Stimulated activated CD4-positive, alpha-beta T cell treated with anti-CD3 and anti-CD28 coated beads, Interleukin-4, amount 100 ng/mL, for 48 hours (primary cell): ENCODE measurements around the gene ZFAND3.

Source experiments
- DNase-seq, 2 donors: peaks; one replicate each; pipeline ENCODE4 v3.0.0-alpha.2; 2020; ENCODE audit warnings: low read depth in 2 of 2

Gene ZFAND3

DNA sequence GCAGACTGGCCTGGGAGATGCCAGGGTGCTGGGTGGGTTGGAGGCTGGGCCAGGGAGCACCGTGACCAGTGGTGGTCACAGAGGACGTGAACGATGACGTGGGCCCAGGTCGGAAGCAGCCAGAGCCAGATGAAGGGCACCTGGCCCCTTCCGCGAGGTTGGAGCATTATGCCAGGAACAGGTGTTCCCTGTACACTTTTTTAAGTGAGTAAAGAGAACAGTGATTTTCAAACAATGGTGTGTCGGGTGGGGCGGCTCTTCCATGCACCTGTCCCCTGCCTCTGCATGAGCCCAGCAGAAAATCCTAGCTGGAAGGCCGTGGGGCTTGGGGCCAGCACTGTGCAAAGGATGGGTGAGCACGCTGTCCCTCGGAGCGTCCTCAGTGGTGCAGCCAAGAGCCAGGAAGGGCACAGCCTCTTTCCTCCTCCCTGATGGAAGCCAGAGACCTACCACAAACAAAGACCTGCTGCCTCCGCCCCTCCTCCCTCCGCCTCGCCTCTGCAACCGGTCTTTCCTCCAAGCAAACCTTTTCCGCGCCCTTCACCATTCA, 350.5 kb downstream of the ZFAND3 start:
- DNase-seq, result no peak

DNA sequence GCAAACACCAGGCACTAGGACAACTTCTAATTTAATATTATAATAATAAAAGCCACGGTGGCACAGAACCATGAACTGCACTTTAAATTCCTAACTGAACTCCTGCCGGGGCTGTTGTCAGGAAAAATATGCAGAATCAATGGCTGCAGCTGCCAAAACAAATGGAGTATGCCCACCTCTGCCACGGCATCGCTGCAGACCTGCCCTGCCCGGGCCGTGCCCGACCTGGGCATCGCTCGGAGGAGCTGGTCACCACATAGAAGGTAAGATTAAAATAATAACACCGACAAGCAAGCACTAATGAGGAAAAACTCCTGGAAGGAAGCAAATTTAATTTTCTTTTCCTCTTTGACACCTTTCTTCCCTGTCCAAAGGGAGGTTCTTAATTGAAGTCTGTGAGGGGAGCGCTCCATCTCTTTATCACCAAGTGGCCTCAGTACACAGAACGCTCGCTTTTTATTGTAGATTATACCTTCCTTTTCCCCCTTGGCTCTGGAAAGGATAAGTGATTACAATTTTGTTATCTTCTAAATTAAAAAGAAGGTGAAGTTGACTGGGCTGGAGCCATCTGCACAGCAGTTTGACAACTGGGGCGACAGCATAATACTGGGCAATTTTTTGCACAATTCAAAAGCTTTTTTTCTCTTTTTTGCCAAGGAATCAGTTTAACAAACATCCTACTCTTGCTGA, 351.3 kb downstream of the ZFAND3 start:
- no peak for DNase-seq

GRCh38 chr6:38171997-38172738, 352.6 kb downstream of the ZFAND3 start:
- no peak for DNase-seq

DNA sequence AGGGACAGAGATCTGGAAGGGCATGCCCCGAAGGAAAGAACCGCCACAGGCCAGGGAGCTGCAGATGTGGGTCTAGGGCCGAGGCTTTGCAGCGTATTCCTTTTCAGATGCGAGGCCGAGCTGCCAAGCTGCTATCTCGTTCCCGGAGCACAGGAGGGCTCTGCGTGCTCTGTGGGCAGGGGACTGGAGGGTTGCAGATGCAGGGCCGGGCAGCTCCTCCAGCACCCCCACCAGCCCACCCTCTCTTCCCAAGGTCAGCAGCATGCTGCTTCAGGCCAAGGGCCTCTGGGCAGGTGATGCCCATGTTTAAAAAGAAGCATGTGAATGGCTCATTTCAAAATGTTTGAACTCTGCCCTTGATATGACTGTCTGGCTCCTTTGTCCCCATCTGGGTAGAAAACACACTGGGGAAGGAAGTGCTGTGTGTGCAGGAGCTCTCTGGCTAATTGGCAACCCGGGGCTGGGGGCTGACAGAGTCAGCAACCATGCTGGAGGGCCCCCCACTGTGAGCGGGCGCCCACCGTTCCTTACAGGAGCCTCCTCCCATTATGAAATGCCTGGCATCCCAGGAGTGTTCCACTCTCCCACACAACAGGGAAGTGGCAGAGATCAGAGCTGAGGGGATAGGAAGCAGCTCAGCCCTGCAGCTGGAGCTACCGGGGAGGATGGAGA, 353.3 kb downstream of the ZFAND3 start:
- DNase-seq, result no peak

DNA sequence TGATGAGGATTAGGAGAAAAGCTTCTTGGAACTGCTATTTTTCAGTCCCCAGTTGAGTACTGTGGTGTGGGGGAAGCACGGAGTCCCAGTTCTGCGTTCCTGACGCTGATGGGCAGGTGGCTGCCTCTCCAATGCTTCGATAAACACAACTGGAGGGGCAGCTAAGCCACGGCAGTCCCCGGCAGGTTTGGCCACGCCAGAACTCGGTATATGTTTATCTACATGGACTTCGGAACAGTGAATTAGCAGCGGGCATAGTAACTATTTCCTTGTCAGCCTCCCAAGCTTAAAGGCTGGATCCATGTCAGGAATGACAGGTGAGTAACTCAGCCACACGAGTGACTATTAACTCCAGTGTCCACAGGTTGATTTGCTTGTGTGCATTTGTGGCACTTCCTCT, 354.4 kb downstream of the ZFAND3 start:
- DNase-seq, result no peak

- DNase-seq, result no peak
These were observed 354.8 kb downstream of the ZFAND3 start for GRCh38 chr6:38174315-38174714.

DNA sequence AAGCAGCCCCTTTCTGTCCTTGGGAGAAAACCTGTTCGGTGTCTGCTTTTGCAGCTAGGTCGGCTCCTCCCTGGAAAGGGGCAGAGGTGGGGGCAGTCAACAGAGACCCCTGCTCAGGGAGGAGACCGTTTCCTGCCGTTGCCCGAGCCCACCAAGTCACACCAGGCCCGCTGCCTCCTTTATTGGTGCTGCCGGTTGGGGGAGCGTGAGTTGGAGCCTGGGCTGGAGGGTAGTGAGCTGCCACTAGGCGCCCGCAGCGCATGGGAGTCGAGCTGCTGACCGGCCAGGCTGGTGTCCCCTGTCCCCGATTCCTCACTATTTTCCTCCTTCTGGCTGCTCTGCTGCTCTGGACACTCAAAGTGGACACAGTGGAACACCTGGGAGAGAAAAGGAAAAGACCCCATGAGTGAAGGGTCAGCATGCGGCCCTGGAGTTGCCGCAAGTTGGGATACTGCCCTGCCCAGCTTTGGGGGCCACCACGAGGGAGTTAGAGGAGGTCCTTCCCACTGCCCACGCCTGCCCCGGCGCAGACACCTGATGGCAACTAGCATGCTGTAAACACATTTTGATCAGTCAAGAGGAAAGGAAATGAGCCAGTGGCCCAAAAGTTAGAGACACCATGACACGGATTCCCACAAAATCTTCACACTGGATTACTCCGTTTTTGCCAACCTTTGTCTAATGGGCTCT, 355.4 kb downstream of the ZFAND3 start:
- DNase-seq, result no peak

DNA sequence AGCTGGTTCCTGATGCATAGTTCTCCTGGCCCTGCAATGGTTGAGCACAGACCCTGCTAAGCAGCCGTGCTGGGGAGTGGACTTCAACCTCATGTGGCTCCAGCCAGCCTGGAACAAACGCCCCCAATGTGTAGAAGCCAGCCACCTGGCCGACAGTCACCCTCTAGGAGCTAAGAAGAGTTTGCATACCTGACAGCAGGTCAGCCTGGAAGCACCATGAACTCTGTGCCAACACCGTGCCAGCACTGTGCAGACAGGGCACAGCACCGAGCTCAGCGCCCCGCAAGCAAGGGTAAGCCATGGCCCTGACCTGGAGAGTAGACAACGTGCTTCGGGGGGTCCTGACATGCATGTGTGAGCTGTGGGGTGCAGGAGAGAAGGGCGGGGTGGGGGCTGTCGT, 356.3 kb downstream of the ZFAND3 start:
- DNase-seq, result no peak

DNA sequence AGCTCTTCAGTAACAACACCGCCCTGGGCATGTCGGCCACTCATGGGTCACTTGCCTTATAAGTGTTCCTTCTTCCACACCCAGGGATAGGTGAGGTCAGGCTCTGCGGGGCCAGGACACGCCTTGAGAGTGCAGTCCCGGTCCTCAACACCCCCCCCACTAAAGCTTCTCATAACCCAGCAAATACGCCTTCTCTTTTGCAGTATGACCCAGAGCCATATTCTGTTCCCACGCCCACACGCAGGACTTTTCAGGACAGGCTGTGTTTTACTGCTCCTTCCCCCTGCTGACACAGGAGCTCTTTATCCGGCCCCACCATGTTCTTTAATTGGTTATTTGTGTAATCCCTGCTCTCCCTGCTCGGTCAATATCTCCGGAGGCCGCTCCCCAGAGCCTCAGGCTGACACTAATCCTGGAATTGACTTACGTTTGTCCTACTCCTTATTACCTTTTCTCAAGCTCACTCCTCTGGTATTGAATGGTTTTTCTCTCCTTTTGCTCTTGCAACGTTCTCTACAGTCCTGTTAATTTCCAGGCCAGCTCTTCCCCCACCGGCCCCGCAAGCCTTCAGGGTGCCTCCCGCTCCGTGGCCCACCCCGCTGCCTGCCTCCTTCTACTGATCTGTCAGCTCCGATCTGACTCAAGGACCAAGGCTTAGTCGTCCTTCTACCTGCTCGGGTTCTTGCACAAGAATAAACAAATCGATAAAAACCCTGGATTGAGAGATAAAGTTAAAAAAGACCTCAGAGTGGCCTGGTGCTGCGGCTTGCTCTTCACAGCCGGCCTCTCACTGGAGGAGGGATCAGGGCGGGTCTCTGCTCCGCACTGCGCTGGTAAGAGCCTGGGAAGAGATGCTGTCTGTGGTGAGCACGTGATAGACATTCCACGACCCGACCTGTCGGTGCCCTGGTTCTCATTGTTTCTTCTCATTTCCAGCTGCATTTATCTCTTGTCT, 357.5 kb downstream of the ZFAND3 start:
- no peak for DNase-seq

DNA sequence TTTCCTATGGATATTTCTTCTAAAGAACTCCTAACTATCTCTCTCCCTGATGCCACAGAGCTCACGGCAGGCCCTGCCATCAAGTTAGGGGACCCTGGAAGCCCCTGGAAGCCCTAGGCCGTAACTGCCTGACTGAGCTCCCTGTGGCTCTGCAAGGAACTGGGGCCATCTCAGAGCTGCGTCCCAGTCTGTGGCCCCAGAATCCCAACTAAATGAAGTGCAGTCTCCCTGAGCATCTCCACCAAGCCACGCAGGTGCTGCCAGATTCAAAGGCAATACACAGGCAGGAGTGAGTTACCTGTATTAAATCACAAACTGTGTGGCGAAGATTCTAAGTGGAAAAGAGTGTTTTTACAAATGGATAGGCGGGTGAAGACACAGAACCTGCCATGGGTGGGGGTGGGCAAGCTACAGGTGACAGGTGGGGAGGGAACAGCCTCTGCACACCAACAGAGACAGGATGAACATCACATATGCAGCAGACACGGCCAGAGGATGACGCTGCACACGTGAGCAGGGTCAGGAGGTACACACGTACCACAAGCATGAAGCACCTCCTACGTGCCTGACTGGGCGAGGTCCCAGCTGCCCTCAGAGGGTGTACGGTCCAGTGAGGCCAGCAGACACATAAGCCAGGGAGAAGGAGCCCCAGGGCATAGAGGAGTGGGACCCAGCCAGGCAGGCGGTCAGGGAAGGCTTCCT, 358.5 kb downstream of the ZFAND3 start:
- DNase-seq, result no peak

GRCh38 chr6:38178584-38178886, 359.0 kb downstream of the ZFAND3 start:
- no peak for DNase-seq

GRCh38 chr6:38179300-38179699, 359.8 kb downstream of the ZFAND3 start:
- no peak for DNase-seq

GRCh38 chr6:38179794-38180430, 360.4 kb downstream of the ZFAND3 start:
- DNase-seq, result no peak

DNA sequence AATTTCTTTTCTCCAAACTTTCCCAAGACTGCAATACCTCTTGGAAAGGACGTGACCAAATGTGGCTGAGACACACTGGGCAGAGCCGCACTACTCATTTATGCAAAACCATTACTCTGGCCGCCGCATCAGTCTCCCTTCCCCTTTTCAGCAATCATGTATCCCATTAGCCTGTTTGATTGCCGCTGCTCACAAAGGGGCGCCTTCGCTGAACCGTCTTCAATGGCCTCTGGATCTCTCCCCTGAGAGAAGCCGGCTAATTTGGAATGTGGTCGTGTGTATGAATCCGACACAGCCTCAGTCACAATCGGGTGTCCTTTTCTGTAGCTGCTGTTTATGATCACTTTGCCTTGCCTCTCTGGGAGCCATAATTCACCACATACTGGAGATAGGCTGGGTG, 361.1 kb downstream of the ZFAND3 start:
- no peak for DNase-seq

DNA sequence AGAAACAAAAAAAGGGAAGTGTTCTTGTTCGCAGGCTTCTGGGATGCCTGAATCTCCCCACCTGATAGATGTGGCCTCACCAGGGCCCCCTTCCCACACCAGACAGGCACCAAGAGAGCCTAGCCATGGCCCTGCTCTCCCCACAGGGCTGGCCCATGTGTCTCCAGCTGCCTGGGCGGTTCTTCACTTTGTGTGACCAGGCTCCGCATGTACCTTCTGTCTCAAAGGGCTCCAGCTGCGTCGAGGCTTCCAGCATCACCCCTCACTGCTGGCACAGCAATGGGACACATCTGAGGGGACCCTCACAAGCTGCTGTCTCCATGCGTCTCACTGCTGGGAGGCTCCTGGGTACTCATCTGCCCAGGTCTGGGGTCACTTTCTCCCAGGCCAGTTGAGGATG, 362.9 kb downstream of the ZFAND3 start:
- no peak for DNase-seq

- DNase-seq, result no peak
These were observed 364.5 kb downstream of the ZFAND3 start for GRCh38 chr6:38183856-38184584.

GRCh38 chr6:38184585-38185080, 365.1 kb downstream of the ZFAND3 start:
- no peak for DNase-seq

DNA sequence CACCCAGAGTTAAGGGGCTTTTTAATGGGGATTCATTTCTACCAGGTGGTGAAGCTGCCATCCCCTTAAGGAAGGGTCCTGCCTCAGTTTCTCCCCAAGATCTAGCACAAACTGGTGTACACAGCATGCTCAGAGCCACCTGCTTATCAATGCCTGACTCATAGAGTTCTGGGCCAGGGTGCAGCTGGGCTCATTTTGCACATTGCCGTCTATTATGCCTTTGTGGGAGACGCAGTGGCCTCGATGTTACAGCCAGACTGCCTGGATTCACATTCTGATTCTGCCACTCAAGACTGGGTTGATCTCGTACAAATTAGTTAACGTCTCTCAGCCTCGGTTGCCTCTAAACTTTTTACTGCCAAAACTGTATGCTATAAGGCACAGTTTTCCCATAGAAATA, 365.7 kb downstream of the ZFAND3 start:
- no peak for DNase-seq

- DNase-seq, result no peak
These were observed 366.2 kb downstream of the ZFAND3 start for GRCh38 chr6:38185752-38186151.
